ENCODE measurements around the gene LRRC27.
"Not testable (repeated sequence)": the region's sequence is repeated elsewhere in the genome, so short reads cannot be mapped to it uniquely, and the experiment has no call there.

The LRRC27 gene

GRCh38 chr10:132331601-132332432 is at the start of gene LRRC27:
TSS of gene LRRC27 (plus strand) at chr10:132332193. CDS start at chr10:132333525, 1,332 bp downstream.
- DNase-seq = peak; percentile 85

DNA sequence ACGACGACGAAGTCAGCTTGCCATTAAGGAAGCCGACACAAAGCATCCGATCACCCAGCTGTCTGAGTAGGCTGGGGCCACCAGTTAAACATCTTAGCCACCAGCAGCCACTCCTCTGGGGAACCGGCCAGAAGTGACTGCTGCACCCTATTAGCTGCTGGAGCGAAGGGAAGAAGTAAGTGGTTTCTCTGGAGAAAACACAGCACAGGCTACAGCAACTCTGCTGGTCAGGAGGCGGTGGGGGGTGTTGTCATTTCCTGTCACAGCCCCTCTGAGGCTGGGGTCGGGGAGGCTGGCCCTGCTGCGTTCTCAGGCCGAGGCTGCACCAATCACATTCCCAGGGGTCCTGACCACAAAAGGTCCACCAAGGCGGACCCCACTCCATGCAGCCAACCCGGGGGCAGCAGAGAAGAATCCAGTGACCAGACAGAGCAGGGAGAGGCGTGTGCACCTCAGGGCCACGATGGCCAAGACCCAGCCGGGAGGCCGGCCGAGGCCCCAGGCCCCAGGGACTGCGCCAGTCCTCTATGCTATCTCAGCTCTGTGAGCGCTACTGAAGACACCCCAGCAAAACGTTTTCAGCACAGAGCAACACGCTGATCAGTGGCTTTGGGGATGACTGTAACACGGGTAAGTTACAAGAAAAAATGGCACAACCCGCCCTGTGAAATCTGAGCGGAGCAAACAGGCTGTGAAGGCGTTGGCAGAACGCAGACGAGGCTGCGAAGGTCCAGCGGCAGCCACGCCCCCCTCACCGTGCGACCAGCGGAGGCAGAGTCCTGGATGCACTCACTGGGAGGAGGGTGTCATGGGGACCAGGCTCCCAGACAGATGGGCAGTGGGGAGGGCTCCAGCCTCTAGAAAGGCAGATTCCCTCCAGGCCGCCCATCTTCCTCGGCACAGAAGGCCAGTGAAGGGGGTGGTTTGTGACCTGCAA is 49.1 kb upstream of the LRRC27 start:
- no peak for DNase-seq

- no peak for DNase-seq
Observed at GRCh38 chr10:132283604-132284382, 48.2 kb upstream of the LRRC27 start.

GRCh38 chr10:132289439-132289838 is 42.6 kb upstream of the LRRC27 start:
- no peak for DNase-seq

DNA sequence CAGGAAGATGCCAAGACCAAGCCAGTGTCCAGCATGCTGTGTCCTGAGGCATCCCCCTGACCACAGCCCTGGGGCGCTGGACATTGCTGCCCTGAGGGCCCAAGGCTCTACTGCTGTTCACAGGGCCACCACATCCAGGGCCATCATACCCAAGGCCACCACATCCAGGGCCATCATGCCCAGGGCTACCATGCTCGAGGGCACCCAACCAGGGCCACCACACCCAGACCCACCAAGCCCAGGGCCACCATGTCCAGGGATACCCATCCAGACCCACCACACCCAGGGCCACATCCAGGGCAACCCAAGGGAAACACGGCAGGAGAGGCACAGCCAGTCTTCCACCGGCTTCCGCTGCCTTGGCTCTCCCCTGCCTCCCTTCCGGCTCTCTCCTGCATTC is 41.4 kb upstream of the LRRC27 start:
- DNase-seq = no peak

- DNase-seq = no peak
Observed at GRCh38 chr10:132291826-132292225, 40.2 kb upstream of the LRRC27 start.

DNA sequence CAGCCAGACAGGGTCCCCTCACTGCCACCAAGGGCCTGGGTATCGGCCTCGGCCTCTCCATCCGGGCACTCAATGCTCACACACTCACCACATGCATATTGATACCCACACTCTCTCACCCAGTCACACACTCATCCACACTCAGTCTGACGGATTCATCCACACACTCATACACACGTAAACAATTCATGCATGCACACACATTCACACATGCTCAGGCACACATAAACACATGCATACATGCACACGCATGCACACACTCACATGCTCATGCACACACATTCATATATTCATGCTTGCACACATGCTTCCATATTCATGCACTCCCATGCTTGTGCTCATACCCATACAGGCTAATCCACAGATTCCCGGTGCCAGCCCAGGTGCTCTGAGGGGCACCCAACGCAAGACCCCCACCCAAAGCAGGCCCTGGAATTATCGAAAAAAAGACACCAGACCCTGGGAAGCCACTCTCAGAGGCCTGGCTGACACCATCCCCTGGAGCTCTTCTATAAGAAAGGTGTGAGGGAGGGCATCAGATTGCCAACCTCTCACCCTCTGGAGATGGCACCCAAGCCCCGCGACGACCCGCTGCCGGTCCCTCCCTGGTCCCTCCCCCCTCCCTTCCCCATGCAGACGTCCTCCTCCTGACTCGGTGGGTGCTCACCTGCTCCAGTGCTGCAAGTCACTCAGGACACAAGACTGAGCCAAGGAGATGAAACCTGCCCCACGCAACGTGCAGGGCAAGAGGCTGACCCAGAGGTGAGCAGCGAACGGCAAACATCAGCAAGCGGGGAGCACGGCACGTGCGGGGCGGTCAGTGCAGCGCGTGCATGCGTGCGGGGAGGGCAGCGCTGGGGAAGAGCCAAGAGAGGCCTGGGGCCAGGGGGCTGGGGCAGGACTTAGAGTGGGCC is 39.4 kb upstream of the LRRC27 start:
- DNase-seq = no peak

- no peak for DNase-seq
Observed at GRCh38 chr10:132293201-132293812, 38.7 kb upstream of the LRRC27 start.

DNA sequence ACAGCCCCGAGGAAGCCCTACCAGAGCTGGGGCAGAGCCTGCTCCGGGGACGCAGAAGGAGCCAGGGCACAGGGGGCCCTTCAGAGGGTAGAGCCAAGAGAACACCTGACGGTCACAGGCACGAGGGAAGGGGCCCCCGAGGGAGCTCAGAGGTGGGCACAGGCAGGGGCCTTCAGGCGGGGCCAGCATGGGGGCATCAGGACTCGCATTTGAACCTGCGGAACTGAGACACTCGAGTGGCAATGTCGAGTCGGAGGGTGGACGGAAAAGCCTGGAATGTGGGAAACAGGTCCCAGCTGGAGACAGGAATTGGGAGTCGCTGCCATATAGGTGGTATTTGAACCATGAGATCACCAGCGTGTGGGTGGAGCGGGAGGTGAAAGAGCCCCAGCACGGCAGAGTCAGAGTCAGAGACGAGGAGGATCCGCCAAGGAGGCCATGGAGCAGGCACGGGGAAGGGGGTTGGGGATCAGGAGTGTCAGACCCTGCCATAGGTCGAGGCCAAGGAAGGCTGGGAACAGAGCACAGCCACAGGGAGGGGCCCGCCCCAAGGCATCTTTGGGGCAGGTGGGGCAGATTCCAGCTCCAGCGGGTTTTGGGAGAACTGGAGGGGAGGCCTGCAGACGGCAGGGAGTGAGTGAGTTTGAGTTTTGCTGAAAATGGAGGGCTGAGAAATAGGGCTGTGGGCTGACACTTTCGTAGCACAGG is 38.0 kb upstream of the LRRC27 start:
- no peak for DNase-seq

DNA sequence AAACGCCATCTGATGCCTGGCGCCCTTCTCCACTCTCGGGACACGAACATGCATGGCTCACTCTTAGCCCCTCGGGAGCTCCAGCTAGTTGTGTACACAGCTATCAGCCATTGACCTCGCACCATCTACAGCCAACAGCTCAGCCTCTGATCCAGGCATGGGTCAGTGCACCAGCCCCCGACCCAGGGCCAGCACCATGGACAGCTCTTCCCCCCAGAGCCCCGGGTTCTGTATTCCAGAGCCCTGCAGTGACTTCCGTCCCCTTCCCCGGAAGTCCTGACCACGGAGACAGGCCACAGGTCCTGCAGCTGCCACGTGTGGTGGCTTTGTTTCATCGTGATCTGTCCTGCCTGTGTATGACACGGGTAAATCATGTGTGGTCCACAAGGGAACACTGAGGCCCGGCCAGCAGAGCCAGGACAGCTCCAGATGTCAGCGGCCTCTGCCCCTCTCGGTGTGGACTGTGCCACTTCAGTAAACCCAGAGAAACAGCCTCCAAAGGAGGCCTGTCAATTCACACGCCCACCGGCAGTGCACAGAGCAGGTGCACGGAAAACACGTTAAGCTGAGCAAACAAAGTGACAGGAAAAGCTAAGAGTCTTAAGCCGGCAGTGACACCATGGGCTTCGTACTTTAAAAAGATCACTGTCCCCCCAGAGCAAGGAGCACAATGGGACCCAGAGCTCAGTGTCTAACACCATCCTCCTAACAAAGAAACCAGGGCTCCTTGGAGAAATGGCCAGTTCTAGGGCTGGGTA is 37.3 kb upstream of the LRRC27 start:
- DNase-seq = no peak

- DNase-seq = not testable (repeated sequence)
Observed at GRCh38 chr10:132295481-132295880, 36.5 kb upstream of the LRRC27 start.

GRCh38 chr10:132296666-132297443 is 35.1 kb upstream of the LRRC27 start:
- no peak for DNase-seq

DNA sequence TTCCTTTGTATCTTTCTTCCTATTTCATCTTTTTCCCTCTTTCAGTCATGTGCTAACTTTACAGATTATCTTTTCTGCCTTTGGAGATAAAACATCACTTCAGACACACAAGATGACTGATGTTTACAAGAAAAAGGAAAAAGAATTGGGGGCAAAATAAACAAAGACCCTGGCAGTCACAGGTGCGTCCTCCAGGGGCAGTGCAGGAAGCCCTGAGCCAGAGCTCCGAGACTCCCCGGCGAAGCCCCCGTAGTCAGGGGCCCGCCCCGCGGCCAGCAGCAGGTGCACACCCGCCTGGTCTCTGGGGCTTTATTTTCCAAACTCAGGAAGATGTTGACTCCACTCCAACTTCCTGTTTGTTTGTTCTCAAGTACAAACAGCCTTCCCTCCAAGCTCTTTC is 34.5 kb upstream of the LRRC27 start:
- no peak for DNase-seq

DNA sequence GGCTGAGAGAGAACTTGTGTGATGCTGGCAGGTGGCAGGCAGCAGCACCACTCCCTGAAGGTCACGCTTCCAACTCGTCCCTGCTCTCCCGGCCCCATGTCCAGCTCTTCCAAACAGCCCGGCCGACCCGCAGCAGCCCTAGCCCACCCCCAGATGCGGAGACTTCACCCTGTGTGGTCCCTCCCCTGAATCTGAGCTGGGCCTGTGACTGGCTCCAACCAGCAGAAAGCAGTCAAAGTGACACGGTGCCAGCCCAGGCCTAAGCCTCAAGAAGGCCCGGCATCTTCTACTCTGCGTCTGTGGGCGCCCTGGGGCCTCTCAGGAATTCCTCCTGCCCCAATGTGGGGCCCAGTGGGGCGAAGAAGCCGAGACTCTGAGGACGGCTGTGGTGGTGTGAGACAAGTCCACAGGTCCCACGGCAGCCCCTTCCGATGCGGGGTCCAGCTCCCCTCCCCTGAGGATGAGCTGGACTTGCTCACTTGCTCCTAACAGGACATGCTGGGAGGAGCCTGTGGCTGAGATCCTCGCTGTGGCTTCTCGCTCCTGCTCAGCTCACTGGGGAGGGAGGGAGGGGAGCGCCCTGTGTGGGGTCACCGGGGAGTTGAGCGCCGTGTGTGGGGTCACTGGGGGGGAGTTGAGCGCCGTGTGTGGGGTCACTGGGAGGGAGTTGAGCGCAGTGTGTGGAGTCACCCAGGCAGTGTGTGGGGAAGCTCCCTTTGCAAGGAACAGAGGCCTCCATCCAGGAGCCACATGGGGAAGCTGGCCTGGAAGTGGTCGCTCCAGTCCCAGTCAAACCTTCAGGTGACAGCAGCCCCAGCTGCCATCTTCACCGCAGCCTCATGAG is 33.7 kb upstream of the LRRC27 start:
- no peak for DNase-seq

GRCh38 chr10:132299371-132300336 is 32.3 kb upstream of the LRRC27 start:
- DNase-seq = no peak

GRCh38 chr10:132300582-132300981 is 31.4 kb upstream of the LRRC27 start:
- no peak for DNase-seq
